ENCODE measurements around the gene TMEM141.
A peak's percentile ranks its signal among the peaks of the same experiment; 100 is the strongest.

Gene TMEM141

GRCh38 chr9:136790640-136791515 lies at the start of gene TMEM141:
Gene TMEM141 (plus strand): TSS chr9:136791344. CDS start chr9:136791371, 27 bp downstream.
- peak; percentile 100 for DNase-seq (ENCODE audit: low spot score)

GRCh38 chr9:136741883-136742571 lies 49.1 kb upstream of the TMEM141 start:
- DNase-seq (ENCODE audit: low spot score), result no peak

GRCh38 chr9:136742591-136743391 lies 48.4 kb upstream of the TMEM141 start, which contains the start of gene LCN10:
Gene LCN10 (minus strand): TSS chr9:136742940. CDS start chr9:136742903, 37 bp downstream.
- no peak for DNase-seq (ENCODE audit: low spot score)

GRCh38 chr9:136743639-136744211 lies 47.4 kb upstream of the TMEM141 start:
- no peak for DNase-seq (ENCODE audit: low spot score)

- DNase-seq (ENCODE audit: low spot score), result no peak
Measured at GRCh38 chr9:136744773-136745172, 46.4 kb upstream of the TMEM141 start.

GRCh38 chr9:136745389-136746154 lies 45.6 kb upstream of the TMEM141 start:
- no peak for DNase-seq (ENCODE audit: low spot score)

- DNase-seq (ENCODE audit: low spot score), result no peak
Measured at GRCh38 chr9:136746155-136746490, 45.0 kb upstream of the TMEM141 start.

- DNase-seq (ENCODE audit: low spot score), result no peak
Measured at GRCh38 chr9:136746621-136747020, 44.5 kb upstream of the TMEM141 start.

GRCh38 chr9:136747161-136748060 lies 43.7 kb upstream of the TMEM141 start:
- no peak for DNase-seq (ENCODE audit: low spot score)

- no peak for DNase-seq (ENCODE audit: low spot score)
Measured at GRCh38 chr9:136748201-136748600, 42.9 kb upstream of the TMEM141 start, which contains the start of gene LCN6. Gene LCN6 (minus strand): TSS chr9:136748525. CDS start chr9:136748483, 42 bp downstream.

- DNase-seq (ENCODE audit: low spot score), result no peak
Measured at GRCh38 chr9:136748666-136749611, 42.2 kb upstream of the TMEM141 start.

GRCh38 chr9:136750526-136750925 lies 40.6 kb upstream of the TMEM141 start:
- no peak for DNase-seq (ENCODE audit: low spot score)

GRCh38 chr9:136751244-136751643 lies 39.9 kb upstream of the TMEM141 start:
- no peak for DNase-seq (ENCODE audit: low spot score)

- no peak for DNase-seq (ENCODE audit: low spot score)
Measured at GRCh38 chr9:136751814-136752213, 39.3 kb upstream of the TMEM141 start.

GRCh38 chr9:136753371-136754058 lies 37.6 kb upstream of the TMEM141 start:
- no peak for DNase-seq (ENCODE audit: low spot score)

- no peak for DNase-seq (ENCODE audit: low spot score)
Measured at GRCh38 chr9:136754059-136754572, 37.0 kb upstream of the TMEM141 start.

GRCh38 chr9:136754626-136755301 lies 36.4 kb upstream of the TMEM141 start:
- DNase-seq (ENCODE audit: low spot score), result no peak
